Measurements from ENCODE around the gene ZNF408.
"Not testable (repeated sequence)": the region's sequence is repeated elsewhere in the genome, so short reads cannot be mapped to it uniquely, and the experiment has no call there.

ZNF408 gene

GRCh38 chr11:46700241-46701077, at the start of gene ZNF408, which contains the start of gene ARHGAP1:
Gene ZNF408 (plus strand): TSS chr11:46701031. CDS start chr11:46701048, 17 bp downstream.
Gene ARHGAP1 (minus strand): TSS chr11:46700619. CDS start chr11:46696107, 4,512 bp downstream.
- peak; percentile 95 for DNase-seq

GRCh38 chr11:46655631-46656030, 45.2 kb upstream of the ZNF408 start:
- no peak for DNase-seq

GRCh38 chr11:46657186-46657585, 43.6 kb upstream of the ZNF408 start:
- DNase-seq: no peak

- DNase-seq: no peak
These were observed 42.6 kb upstream of the ZNF408 start for GRCh38 chr11:46658259-46658658.

GRCh38 chr11:46659908-46660307, 40.9 kb upstream of the ZNF408 start:
- DNase-seq: no peak

- no peak for DNase-seq
These were observed 39.0 kb upstream of the ZNF408 start for GRCh38 chr11:46661836-46662235.

- no peak for DNase-seq
These were observed 38.5 kb upstream of the ZNF408 start for GRCh38 chr11:46662366-46662765.

GRCh38 chr11:46663277-46663940, 37.4 kb upstream of the ZNF408 start:
- DNase-seq: no peak

GRCh38 chr11:46664612-46665011, 36.2 kb upstream of the ZNF408 start:
- no peak for DNase-seq

GRCh38 chr11:46665356-46665755, 35.5 kb upstream of the ZNF408 start:
- no peak for DNase-seq

GRCh38 chr11:46666516-46666915, 34.3 kb upstream of the ZNF408 start:
- no peak for DNase-seq

- no peak for DNase-seq
These were observed 33.8 kb upstream of the ZNF408 start for GRCh38 chr11:46667043-46667481.

- DNase-seq: no peak
These were observed 32.2 kb upstream of the ZNF408 start for GRCh38 chr11:46668480-46669085.

GRCh38 chr11:46669711-46670139, 31.1 kb upstream of the ZNF408 start:
- no peak for DNase-seq

GRCh38 chr11:46670521-46670920, 30.3 kb upstream of the ZNF408 start:
- DNase-seq: not testable (repeated sequence)

- no peak for DNase-seq
These were observed 28.9 kb upstream of the ZNF408 start for GRCh38 chr11:46671958-46672315.

- no peak for DNase-seq
These were observed 28.4 kb upstream of the ZNF408 start for GRCh38 chr11:46672381-46672839.

GRCh38 chr11:46673713-46674462, 26.9 kb upstream of the ZNF408 start:
- DNase-seq: no peak

- no peak for DNase-seq
These were observed 26.2 kb upstream of the ZNF408 start for GRCh38 chr11:46674463-46675287.

GRCh38 chr11:46675288-46675851, 25.5 kb upstream of the ZNF408 start:
- DNase-seq: no peak

- no peak for DNase-seq
These were observed 24.9 kb upstream of the ZNF408 start for GRCh38 chr11:46675949-46676348.
